Measurements from ENCODE around the gene SCNN1A. TPM values are rescaled to one million over a fixed set of nuclear protein-coding genes. Genes with fewer than 3 reads are reported as not detected.

The SCNN1A gene
- total RNA-seq, 4 donors from 2014 or later, result 1.3 to 38.3 (median 7.3) TPM

GRCh38 chr12:6360080-6360571, 15.2 kb downstream of the SCNN1A start:
- TF ChIP-seq CTCF (IDR thresholded peaks at IDR 0.05) (no peak), POLR2A (IDR thresholded peaks at IDR 0.05) (no peak)
- no peaks in the 10 kb centered on the region for H3K36me3 ChIP-seq
- intact Hi-C loops (cut with DNase I; ENCODE audit: low total_unique reads), result no loop called here
- no peaks in the 10 kb centered on the region for H3K27me3 ChIP-seq
- H3K4me1 ChIP-seq, result no peaks in the 10 kb centered on the region
- no peaks in the 10 kb centered on the region for H3K9me3 ChIP-seq
- H3K4me3 ChIP-seq, result no peak overlapping the region
- H3K27ac ChIP-seq, result no peak overlapping the region
- no peak for DNase-seq

GRCh38 chr12:6358881-6359280, 16.5 kb downstream of the SCNN1A start:
- H3K27ac ChIP-seq, result no peak overlapping the region
- H3K9me3 ChIP-seq, result no peaks in the 10 kb centered on the region
- no peaks in the 10 kb centered on the region for H3K4me1 ChIP-seq
- no peaks in the 10 kb centered on the region for H3K36me3 ChIP-seq
- intact Hi-C loops (cut with DNase I; ENCODE audit: low total_unique reads), result no loop called here
- H3K27me3 ChIP-seq, result no peaks in the 10 kb centered on the region
- no peak for DNase-seq
- no peak overlapping the region for H3K4me3 ChIP-seq
- no peak for TF ChIP-seq POLR2A (IDR thresholded peaks at IDR 0.05)
- no peak for TF ChIP-seq CTCF (IDR thresholded peaks at IDR 0.05)

- intact Hi-C loops (cut with DNase I; ENCODE audit: low total_unique reads), result no loop called here
- no peaks in the 10 kb centered on the region for H3K4me1 ChIP-seq
- no peaks in the 10 kb centered on the region for H3K36me3 ChIP-seq
- no peak overlapping the region for H3K27ac ChIP-seq
- DNase-seq, result no peak
- TF ChIP-seq POLR2A (IDR thresholded peaks at IDR 0.05), result no peak
- TF ChIP-seq CTCF (IDR thresholded peaks at IDR 0.05), result no peak
- no peaks in the 10 kb centered on the region for H3K9me3 ChIP-seq
- no peak overlapping the region for H3K4me3 ChIP-seq
- no peaks in the 10 kb centered on the region for H3K27me3 ChIP-seq
Measured at GRCh38 chr12:6356374-6356820, 19.0 kb downstream of the SCNN1A start.

GRCh38 chr12:6355491-6356373, 19.6 kb downstream of the SCNN1A start:
- DNase-seq, result no peak
- no peaks in the 10 kb centered on the region for H3K36me3 ChIP-seq
- no peaks in the 10 kb centered on the region for H3K27me3 ChIP-seq
- intact Hi-C loops (cut with DNase I; ENCODE audit: low total_unique reads), result no loop called here
- H3K27ac ChIP-seq, result no peak overlapping the region
- no peak overlapping the region for H3K4me3 ChIP-seq
- no peaks in the 10 kb centered on the region for H3K9me3 ChIP-seq
- no peaks in the 10 kb centered on the region for H3K4me1 ChIP-seq
- no peak for TF ChIP-seq POLR2A (IDR thresholded peaks at IDR 0.05)
- no peak for TF ChIP-seq CTCF (IDR thresholded peaks at IDR 0.05)
